GM12891 (cell line): ENCODE data around the gene SNAPC5.

Source experiments
- DNase-seq: peaks from one replicate; pipeline ENCODE4 v3.0.0; 2011; ENCODE audit warnings: low spot score; ENCODE audit not compliant: insufficient read length
- FAIRE-seq: peaks from 2 replicates; lab custom pipeline; 2011; peaks lifted over from hg19 to GRCh38; lab: Jason Lieb, UNC
- PAX5 ChIP-seq: IDR thresholded peaks from 2 replicates; pipeline ENCODE4 v1.6.1; 2011; ENCODE audit warnings: low read length, moderate library complexity, mild to moderate bottlenecking; ENCODE audit not compliant: insufficient read depth, severe bottlenecking
- POLR2A ChIP-seq: IDR thresholded peaks from 2 replicates; pipeline ENCODE4 v1.6.1; 2011; ENCODE audit warnings: low read depth, low read length, control low read depth
- POLR2AphosphoS5 ChIP-seq: IDR thresholded peaks from 2 replicates; pipeline ENCODE4 v1.6.1; 2011; ENCODE audit warnings: low read depth, low read length, control low read depth
- POU2F2 ChIP-seq: IDR thresholded peaks from 2 replicates; pipeline ENCODE4 v1.6.1; 2011; ENCODE audit warnings: low read depth, mild to moderate bottlenecking, control low read depth, low read length, moderate library complexity
- SPI1 ChIP-seq: IDR thresholded peaks from 2 replicates; pipeline ENCODE4 v1.6.1; 2011; ENCODE audit warnings: low read depth, low read length, control low read depth
- TAF1 ChIP-seq: IDR thresholded peaks from 2 replicates; pipeline ENCODE4 v1.6.1; 2011; ENCODE audit warnings: low read depth, low read length, control low read depth

Gene SNAPC5

GRCh38 chr15:66491846-66492245 lies 5.7 kb downstream of the SNAPC5 start:
- TF ChIP-seq POLR2AphosphoS5 (no peak), PAX5 (no peak), TAF1 (no peak), POLR2A (no peak), POU2F2 (no peak), SPI1 (no peak)
- peak; percentile 5 for FAIRE-seq
- no peak for DNase-seq

- FAIRE-seq: no peak
- TF ChIP-seq POU2F2 (no peak), POLR2AphosphoS5 (no peak), TAF1 (no peak)
- no peak for DNase-seq
Observed at GRCh38 chr15:66489179-66489791, 8.3 kb downstream of the SNAPC5 start.

- DNase-seq: no peak
- TF ChIP-seq SPI1: no peak
- no peak for TF ChIP-seq TAF1
- no peak for TF ChIP-seq POLR2A
- TF ChIP-seq POLR2AphosphoS5: no peak
- no peak for TF ChIP-seq PAX5
- TF ChIP-seq POU2F2: no peak
- no peak for FAIRE-seq
Observed at GRCh38 chr15:66488525-66488924, 9.0 kb downstream of the SNAPC5 start.

GRCh38 chr15:66486887-66487286 lies 10.7 kb downstream of the SNAPC5 start:
- TF ChIP-seq POLR2A (no peak), POLR2AphosphoS5 (no peak)
- FAIRE-seq: no peak
- DNase-seq: no peak

GRCh38 chr15:66484539-66485112 lies 12.9 kb downstream of the SNAPC5 start:
- TF ChIP-seq POLR2AphosphoS5 (no peak), PAX5 (no peak), SPI1 (no peak), TAF1 (no peak), POU2F2 (no peak), POLR2A (no peak)
- DNase-seq (no peak), FAIRE-seq (no peak)

GRCh38 chr15:66483131-66483566 lies 14.4 kb downstream of the SNAPC5 start:
- TF ChIP-seq PAX5 (no peak), SPI1 (no peak), TAF1 (no peak), POU2F2 (no peak), POLR2AphosphoS5 (no peak), POLR2A (no peak)
- FAIRE-seq: no peak
- no peak for DNase-seq

- FAIRE-seq (no peak), DNase-seq (no peak)
- no peak for TF ChIP-seq POLR2A
- TF ChIP-seq PAX5: no peak
- TF ChIP-seq SPI1: no peak
- TF ChIP-seq POU2F2: no peak
- TF ChIP-seq TAF1: no peak
- no peak for TF ChIP-seq POLR2AphosphoS5
Observed at GRCh38 chr15:66482539-66482938, 15.0 kb downstream of the SNAPC5 start.

- no peak for FAIRE-seq
- TF ChIP-seq PAX5 (no peak), POU2F2 (no peak), POLR2AphosphoS5 (no peak), TAF1 (no peak), SPI1 (no peak), POLR2A (no peak)
- DNase-seq: no peak
Observed at GRCh38 chr15:66481107-66481856, 16.3 kb downstream of the SNAPC5 start.

GRCh38 chr15:66480267-66480666 lies 17.3 kb downstream of the SNAPC5 start:
- FAIRE-seq (no peak), DNase-seq (no peak)
- TF ChIP-seq TAF1 (no peak), PAX5 (no peak), POLR2A (no peak), POU2F2 (no peak), POLR2AphosphoS5 (no peak), SPI1 (no peak)
